IPS-NIHi11 (cell line): ENCODE data around the gene ORAI2.
"Not testable (repeated sequence)": the region's sequence is repeated elsewhere in the genome, so short reads cannot be mapped to it uniquely, and the experiment has no call there.

Source experiments
- DNase-seq: peaks from one replicate; pipeline ENCODE4 v3.0.0; 2012; ENCODE audit warnings: mixed read lengths, low spot score

The ORAI2 gene

GRCh38 chr7:102433219-102434038 is at the start of gene ORAI2:
Gene ORAI2, plus strand, starts transcription at chr7:102433575. Its CDS starts 5,382 bp downstream, at chr7:102438957.
- peak; percentile 96 for DNase-seq

- no peak for DNase-seq
Measured at GRCh38 chr7:102387064-102387463, 46.3 kb upstream of the ORAI2 start.

- no peak for DNase-seq
Measured at GRCh38 chr7:102389810-102390209, 43.6 kb upstream of the ORAI2 start.

DNA sequence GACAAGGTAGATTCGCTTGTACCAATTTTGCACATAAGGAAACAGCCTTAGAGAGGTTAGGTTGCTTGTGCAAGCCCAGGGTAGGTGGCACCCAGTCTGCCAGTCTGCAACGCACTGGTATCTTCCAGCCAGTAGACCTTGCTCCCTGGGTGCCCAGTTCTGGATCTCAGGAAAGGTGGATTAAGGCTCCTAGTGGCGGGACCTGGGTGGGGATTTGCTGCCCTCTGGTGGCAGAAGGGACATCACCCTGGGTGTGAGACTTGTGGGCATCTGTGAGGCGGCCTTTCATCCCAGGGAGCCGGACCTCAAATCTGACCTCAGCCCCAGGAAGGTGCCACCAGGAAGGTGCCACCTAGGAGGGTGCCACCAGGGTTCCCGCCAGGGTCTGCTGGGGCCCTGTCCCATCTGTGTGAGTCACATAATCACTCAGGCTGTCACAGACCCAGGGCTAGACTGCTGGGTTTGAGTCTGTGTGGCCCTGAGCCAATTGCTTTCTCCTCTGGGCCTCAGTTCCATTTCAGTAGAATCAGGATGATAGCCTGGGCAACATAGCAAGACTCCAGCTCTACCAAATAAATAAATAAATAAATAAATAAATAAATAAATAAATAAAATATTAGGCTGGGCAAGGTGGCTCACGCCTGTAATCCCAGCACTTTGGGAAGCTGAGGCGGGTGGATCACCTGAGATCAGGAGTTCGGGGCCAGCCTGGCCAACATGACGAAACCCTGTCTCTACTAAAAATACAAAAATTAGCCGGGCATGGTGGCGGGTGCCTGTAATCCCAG is 42.5 kb upstream of the ORAI2 start:
- peak; percentile 88 for DNase-seq

GRCh38 chr7:102392330-102392729 is 41.0 kb upstream of the ORAI2 start:
- DNase-seq: no peak

DNA sequence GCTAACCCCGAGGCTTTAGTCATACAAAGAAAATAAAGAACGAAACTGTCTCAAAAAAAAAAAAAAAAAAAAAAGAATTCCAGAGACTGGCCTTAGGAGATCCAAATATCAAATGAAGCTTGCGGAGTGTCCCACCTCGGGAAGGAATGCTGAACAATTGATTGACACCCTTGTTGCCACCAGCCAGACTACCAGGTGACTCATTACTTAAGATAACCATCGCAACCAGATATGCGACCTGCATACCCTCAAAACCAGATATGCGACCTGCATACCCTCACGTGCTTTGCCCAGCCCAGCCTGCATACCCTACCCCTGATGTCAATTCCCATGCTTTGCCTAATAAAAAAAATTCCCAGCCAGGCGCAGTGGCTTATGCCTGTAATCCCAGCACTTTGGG is 39.9 kb upstream of the ORAI2 start:
- no peak for DNase-seq

DNA sequence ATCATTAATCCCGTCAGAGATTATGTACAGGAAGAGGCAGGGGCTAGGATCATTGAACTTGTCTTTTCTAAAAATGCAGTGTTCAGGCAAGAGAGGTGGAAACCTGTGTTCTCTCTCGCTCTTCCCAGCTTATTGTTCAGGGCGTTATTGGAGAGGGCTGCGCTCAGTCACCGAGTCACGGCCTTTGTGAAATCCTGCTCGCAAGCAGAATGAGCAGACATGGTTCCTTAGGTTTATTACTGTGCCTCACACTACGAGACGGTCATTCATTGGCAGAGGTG is 37.8 kb upstream of the ORAI2 start:
- no peak for DNase-seq

DNA sequence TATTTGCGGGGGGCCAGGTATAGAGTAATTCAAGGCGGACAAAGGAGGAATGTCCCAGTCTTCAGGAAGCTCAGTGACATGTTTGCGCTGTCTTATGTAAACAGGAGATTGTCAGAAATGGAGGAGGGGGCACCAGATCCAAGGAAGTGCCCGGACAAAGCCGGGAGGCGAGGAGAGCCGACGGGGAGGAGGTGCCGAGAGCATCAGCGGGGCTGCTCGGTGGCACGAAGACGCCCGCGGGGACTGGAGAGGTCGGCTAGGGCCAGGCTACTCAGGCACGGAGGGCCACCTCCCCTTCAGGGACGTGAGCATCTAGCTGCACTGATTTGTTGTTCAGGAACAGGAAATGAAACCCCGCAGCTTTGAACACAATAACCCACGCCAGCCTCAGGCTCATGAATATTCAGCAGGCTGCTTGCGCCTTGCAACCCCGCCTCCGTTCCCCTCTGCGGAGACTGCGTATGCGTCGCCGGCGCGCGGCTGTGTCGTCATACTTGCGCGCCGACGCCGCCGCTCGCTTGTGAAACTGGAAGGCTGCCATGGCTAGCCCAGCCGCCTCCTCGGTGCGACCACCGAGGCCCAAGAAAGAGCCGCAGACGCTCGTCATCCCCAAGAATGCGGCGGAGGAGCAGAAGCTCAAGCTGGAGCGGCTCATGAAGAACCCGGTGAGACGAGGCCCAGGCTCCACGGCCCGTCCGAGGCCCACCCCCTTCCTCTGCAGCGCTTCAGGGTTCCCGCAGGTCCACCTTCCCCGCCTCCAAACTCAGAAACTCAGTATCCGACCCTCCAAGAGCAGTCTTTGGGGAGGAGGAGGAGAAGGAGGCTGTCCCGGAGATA is 37.3 kb upstream of the ORAI2 start, which contains the start of gene PRKRIP1:
PRKRIP1 (plus strand) TSS at position 491 of the 837 bp plus-strand sequence; CDS start at position 540, 49 bp downstream.
- peak; percentile 94 for DNase-seq

DNA sequence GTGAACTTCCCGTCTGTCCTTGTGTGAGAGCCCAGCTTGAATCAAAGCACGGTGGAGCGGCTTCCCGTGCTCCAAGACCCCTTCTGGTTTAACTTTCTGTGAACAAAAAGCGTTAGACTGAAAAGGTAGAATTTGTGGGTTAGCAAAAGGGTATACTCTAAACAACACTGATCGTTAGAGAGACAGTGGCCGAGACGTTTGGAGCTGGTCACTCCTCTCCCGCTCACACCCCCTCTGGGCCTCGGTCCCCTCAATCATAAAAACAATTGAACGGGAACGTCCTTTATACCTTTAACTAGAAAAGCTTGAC is 36.7 kb upstream of the ORAI2 start:
- DNase-seq: no peak

DNA sequence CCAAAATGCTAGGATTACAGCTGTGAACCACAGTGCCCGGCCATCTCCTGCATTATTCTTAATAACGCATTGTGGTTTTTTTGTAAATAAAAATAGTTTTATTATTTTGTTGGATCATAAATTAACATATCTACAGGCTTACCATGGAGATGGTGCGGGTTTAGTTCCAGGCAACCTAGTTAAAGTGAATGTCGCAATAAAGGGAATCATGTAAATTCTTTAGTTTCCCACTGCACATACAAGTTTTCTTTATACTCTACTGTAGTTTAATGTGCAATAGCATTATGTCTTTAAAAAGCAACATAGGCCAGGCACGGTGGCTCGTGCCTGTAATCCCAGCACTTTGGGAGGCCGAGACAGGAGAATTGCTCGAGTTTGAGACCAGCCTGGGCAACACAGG is 34.8 kb upstream of the ORAI2 start:
- no peak for DNase-seq

- no peak for DNase-seq
Measured at GRCh38 chr7:102400360-102400759, 33.0 kb upstream of the ORAI2 start.

DNA sequence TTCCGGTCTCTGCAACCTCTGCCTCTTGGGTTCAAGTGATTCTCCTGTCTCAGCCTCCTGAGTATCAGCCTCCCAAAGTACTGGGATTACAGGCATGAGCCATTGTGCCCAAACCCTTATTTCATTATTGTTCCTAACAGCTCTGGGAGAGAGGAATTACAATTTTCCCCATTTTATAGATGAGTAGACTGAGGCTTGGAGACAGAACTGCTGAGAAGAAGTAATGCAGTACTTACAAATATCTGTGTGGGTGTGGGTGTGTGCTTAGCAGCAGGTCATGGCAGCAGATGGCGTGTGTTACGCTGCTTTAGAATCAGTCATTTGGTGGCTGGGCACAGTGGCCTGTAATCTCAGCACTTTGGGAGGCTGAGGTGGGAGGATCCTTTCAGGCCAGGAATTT is 29.8 kb upstream of the ORAI2 start:
- no peak for DNase-seq

DNA sequence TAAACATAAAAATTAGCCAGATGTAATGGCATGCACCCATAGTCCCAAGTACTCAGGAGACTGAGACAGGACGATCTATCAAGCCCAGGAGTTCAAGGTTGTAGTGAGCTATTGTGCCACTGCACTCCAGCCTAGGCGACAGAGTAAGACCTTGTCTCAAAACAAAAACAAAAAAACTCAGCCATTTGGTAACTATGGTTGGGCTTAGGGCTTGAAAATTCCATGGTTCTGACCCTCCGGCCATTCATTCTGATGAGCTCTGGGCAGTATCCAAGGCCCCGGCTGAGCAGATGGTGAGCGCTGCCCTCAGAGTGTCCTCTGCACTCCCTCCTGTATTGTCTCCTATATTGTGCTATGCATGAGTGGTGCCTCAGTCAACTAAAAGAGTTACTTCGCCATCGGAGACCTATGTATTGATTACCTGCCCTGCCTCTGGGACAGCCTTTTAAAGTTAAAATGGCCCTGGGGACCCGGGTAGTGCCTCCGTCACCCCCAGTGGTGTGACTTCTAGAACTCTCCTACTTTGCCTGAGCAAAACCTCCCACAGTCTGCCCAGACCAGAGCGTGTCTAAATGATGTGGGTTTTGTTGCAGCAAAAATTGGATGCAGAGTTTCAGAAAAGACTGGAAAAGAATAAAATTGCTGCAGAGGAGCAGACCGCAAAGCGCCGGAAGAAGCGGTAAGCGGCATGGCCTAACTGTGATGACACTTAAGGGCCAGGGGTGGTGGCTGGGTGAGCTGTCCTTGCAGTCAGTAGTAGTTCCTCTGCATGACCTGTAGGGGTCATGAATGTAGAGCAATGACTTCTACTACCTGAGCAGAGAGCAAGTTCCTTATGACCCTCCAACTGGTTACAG is 29.1 kb upstream of the ORAI2 start:
- DNase-seq: peak; percentile 83

DNA sequence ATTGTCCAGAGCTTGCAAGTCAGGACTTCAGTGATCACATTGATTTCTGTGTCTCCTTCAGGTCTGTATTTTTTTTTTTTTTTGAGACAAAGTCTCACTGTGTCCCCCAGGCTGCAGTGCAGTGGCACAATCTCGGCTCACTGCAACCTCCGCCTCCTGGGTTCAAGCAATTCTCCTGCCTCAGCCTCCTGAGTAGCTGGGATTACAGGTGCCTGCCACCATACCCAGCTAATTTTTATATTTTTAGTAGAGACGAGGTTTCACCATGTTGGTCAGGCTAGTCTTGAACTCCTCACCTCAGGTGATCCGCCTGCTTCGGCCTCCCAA is 28.6 kb upstream of the ORAI2 start:
- not testable (repeated sequence) for DNase-seq

DNA sequence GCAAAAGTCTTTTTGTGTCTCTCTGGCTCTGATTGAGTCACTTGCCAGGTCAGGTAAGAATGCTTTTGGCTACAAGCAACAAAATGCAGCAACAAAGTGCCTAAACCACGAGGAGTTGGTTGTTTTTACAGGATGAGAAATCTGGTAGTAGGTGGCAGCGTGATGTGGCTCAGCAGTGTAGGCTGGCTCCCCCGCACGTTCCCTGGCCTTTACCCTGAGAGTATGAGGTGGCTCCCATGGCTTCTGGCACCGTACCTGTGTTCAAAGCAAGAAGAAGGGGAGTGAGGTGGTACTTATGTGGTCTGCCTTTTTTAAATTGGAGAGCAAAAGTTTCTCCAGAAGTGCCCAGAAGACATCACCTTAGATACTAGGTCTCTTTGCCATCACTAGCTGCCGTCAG is 25.5 kb upstream of the ORAI2 start:
- DNase-seq: no peak

GRCh38 chr7:102408530-102408929 is 24.8 kb upstream of the ORAI2 start:
- not testable (repeated sequence) for DNase-seq

DNA sequence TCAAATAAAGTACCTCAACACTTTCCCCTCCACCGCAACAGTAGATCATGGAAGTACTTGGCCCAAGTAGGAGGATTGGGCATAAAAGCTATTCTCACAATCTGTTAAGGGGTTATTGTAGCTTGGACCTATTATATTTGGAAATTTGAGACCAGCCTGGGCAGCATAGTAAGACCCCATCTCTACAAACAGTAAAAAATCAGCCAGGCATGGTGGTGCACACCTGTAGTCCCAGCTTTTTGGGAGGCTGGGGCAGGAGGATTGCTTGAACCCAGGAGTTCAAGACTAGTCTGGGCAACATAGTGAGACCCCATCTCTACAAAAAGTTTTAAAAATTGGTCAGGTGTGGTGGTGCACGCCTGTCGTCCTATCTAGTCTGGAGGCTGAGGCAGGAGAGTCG is 24.0 kb upstream of the ORAI2 start:
- DNase-seq: no peak

DNA sequence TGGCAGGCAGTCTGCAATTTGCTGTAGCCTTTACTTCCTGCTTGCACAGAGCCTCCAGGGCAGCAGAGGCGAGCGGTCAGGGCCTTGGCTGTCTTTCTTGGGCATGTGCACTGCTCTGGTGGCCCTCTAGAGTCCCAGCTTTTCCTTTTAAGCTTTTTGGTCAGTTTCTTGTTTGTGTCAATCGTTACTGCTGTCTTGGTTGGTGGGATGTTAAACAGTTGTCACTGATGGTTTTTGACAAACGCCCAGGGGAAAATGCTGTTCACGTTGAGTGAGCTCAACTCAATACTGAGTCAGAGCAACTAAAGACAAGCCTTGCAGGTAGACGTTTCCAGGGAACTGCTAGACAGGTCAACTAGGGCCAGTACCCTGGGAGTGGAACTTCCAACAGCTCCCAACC is 23.3 kb upstream of the ORAI2 start:
- DNase-seq: no peak

DNA sequence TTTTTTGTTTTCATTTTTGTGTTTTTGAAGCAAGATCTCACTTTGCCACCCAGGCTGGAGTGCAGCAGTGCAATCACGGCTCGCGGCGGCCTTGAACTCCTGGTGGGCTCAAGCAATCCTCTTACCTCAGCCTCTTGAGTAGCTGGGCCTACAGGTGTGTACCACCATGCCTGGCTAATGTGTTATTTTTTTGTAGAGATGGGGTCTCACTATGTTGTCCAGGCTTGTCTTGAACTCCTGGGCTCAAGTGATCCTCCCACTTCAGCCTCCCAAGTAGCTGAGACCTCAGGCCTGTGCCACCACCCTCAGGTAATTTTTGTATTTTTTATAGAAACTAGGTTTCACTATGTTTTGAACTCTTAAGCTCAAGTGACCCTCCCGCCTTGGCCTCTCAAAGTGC is 22.5 kb upstream of the ORAI2 start:
- DNase-seq: no peak

DNA sequence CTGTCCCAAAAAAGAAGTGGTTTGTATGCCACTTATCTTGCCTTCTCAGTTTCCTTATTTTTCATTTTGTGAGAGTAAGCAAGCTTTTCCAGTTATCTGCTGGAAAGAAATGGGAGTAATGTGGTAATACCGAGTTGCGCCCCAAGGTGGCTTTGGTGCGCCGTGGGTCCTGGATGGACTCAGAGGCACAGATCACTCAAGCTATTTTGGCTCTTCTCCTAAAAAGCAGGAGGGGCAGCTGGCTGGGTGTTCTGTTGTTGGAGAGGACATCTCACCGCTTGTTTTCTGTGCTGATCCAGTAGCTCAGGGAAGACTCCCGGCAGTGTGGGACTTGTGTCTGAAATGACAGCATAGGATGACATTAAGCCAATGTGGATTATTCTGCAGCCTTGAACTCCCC is 20.8 kb upstream of the ORAI2 start:
- peak; percentile 69 for DNase-seq

DNA sequence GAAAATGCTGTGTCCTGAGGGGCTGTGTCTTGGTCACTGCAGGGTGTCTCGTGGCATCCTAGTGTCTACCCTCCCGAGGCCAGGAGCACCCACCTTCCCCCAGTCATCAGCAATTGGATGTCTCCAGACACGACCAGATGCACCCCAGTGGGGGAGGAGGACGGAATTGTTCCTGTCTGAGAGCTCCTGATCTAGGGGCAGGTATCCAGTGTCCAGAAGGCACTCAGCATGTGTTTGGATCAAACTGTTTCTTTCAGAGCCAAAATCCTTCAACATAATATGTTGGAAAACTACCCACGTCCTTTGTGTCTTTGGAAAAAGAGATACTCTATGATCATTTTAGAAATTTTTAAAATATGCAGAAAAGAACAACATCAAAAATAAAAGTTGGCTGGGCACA is 20.3 kb upstream of the ORAI2 start:
- DNase-seq: no peak

- DNase-seq: no peak
Measured at GRCh38 chr7:102413611-102414010, 19.8 kb upstream of the ORAI2 start.
